CD14-positive monocyte (primary cell): ENCODE data around the gene LIFR. TPM values are rescaled to one million over a fixed set of nuclear protein-coding genes. Genes with fewer than 3 reads are reported as not detected.

ENCODE experiments used
- DNase-seq, 3 donors: peaks; one replicate each; pipeline ENCODE4 v3.0.0-alpha.2; 2011 to 2022
- H2AFZ ChIP-seq: 2 replicates; pipeline ENCODE4 v1.6.0; 2012; ENCODE audit warnings: mild to moderate bottlenecking, low read depth, low read length, inconsistent platforms; ENCODE audit not compliant: insufficient read depth, poor library complexity, severe bottlenecking
- H3K27ac ChIP-seq, 2 donors: 1 replicate in 1 of 2; 2 replicates in 1 of 2; pipeline ENCODE4 v1.5.1; 2012 to 2013; ENCODE audit warnings: low read length in 2 of 2, control low read depth in 1 of 2, inconsistent platforms in 1 of 2, low read depth in 1 of 2, mild to moderate bottlenecking in 1 of 2
- H3K27me3 ChIP-seq, 2 donors: one replicate each; pipeline versions ENCODE4 v1.6.0 to v1.6.1; 2011 to 2013; ENCODE audit warnings: low read length in 2 of 2; ENCODE audit not compliant: control insufficient read depth in 2 of 2, insufficient read depth in 2 of 2
- H3K36me3 ChIP-seq, 2 donors: replicated peaks in 1 of 2; 1 replicate in 1 of 2; 2 replicates in 1 of 2; pipeline versions ENCODE4 v1.5.1 to v1.6.1; 2012 to 2013; ENCODE audit warnings: low read length in 2 of 2, control low read depth in 1 of 2, inconsistent platforms in 1 of 2, mild to moderate bottlenecking in 1 of 2; ENCODE audit not compliant: insufficient read depth in 2 of 2, control insufficient read depth in 1 of 2
- H3K4me1 ChIP-seq, 2 donors: 1 replicate in 1 of 2; 2 replicates in 1 of 2; pipeline versions ENCODE4 v1.5.1 to v1.6.1; 2012 to 2013; ENCODE audit warnings: low read length in 2 of 2, control low read depth in 1 of 2, inconsistent platforms in 1 of 2, mild to moderate bottlenecking in 1 of 2, moderate library complexity in 1 of 2; ENCODE audit not compliant: insufficient read depth in 2 of 2, control insufficient read depth in 1 of 2
- H3K4me2 ChIP-seq: replicated peaks from 2 replicates; pipeline ENCODE3; 2012; ENCODE audit warnings: low read length, moderate library complexity, mild to moderate bottlenecking; ENCODE audit not compliant: poor library complexity, severe bottlenecking; ENCODE audit errors: extremely low read depth
- H3K4me3 ChIP-seq, 3 experiments: fragments of 200-600 bp in 1 of 3; sonication (generic) in 1 of 3; replicated peaks in 1 of 3; 1 replicate in 2 of 3; 2 replicates in 1 of 3; pipeline ENCODE4 v1.5.1; 2011 to 2013; ENCODE audit warnings: low read length in 3 of 3, mild to moderate bottlenecking in 3 of 3, control low read depth in 2 of 3, low read depth in 2 of 3, inconsistent platforms in 1 of 3, moderate library complexity in 1 of 3
- H3K79me2 ChIP-seq: 2 replicates; pipeline ENCODE4 v1.6.0; 2012; ENCODE audit warnings: mild to moderate bottlenecking, control low read depth, inconsistent platforms, low read length, moderate library complexity; ENCODE audit not compliant: insufficient read depth
- H3K9ac ChIP-seq: 2 replicates; pipeline ENCODE4 v1.6.0; 2017; ENCODE audit warnings: low read length, mild to moderate bottlenecking; ENCODE audit not compliant: insufficient read depth, poor library complexity, severe bottlenecking
- H3K9me3 ChIP-seq, 2 donors: replicated peaks in 1 of 2; 1 replicate in 1 of 2; 2 replicates in 1 of 2; pipeline versions ENCODE4 v1.5.1 to v1.6.1; 2012 to 2013; ENCODE audit warnings: low read length in 2 of 2, control low read depth in 1 of 2; ENCODE audit not compliant: control insufficient read depth in 1 of 2, insufficient read depth in 1 of 2
- H4K20me1 ChIP-seq: 2 replicates; pipeline ENCODE4 v1.6.0; 2012; ENCODE audit warnings: mild to moderate bottlenecking, low read length, control low read depth, moderate library complexity; ENCODE audit not compliant: insufficient read depth
- H3K27ac Mint-ChIP-seq, 7 donors: one replicate each; pipeline ENCODE4 v1.8.0; 2020; ENCODE audit warnings: mild to moderate bottlenecking in 7 of 7, mixed read lengths in 7 of 7, moderate library complexity in 6 of 7, inconsistent platforms in 2 of 7
- H3K27me3 Mint-ChIP-seq, 3 donors: one replicate each; pipeline ENCODE4 v1.8.0; 2021 to 2022; ENCODE audit warnings: low read depth in 3 of 3, mild to moderate bottlenecking in 3 of 3, mixed read lengths in 3 of 3, moderate library complexity in 3 of 3, inconsistent platforms in 1 of 3
- H3K36me3 Mint-ChIP-seq, 2 donors: one replicate each; pipeline ENCODE4 v1.8.0; 2020; ENCODE audit warnings: mixed read lengths in 2 of 2, inconsistent platforms in 1 of 2, mild to moderate bottlenecking in 1 of 2
- H3K4me1 Mint-ChIP-seq: one replicate; pipeline ENCODE4 v1.8.0; 2020; ENCODE audit warnings: mild to moderate bottlenecking, mixed read lengths
- H3K4me3 Mint-ChIP-seq, 2 donors: one replicate each; pipeline ENCODE4 v1.8.0; 2020; ENCODE audit warnings: mild to moderate bottlenecking in 2 of 2, mixed read lengths in 2 of 2, moderate library complexity in 1 of 2
- H3K9me3 Mint-ChIP-seq, 7 donors: one replicate each; pipeline ENCODE4 v1.8.0; 2020 to 2022; ENCODE audit warnings: mixed read lengths in 7 of 7, mild to moderate bottlenecking in 6 of 7, moderate library complexity in 6 of 7, inconsistent platforms in 2 of 7
- WGBS: methylation state at CpG from one replicate; pipeline ENCODE4 v1.1.5; 2013; ENCODE audit warnings: missing lambda C conversion rate; ENCODE audit not compliant: insufficient coverage; 5-methylcytosine and 5-hydroxymethylcytosine counted together
- intact Hi-C, 2 donors: fragments of 100-400 bp; cut with micrococcal nuclease; formaldehyde crosslinking; loops; one replicate each; pipeline versions ENCODE4 v1.15.0 to v1.15.1; 2023
- polyA plus RNA-seq, 3 donors: library from polyadenylated mRNA; depleted of rRNA in 1 of 3; unstranded in 2 of 3; stranded (reverse) in 1 of 3; fragments of 300-500 nt in 2 of 3; fragments of >200 nt in 1 of 3; fragmentation: Illumina TruSeq in 2 of 3; gene quantifications; 1 replicate in 2 of 3; 2 replicates in 1 of 3; pipeline ENCODE4 v1.2.3, GENCODE V29; 2012 to 2021
- TF ChIP-seq, protein P1 (sequence below): fragments of 200-600 bp; IDR thresholded peaks from one replicate; pipeline ENCODE4 v1.8.0; 2022; ENCODE audit warnings: antibody characterized with exemption, mild to moderate bottlenecking

The LIFR gene
- polyA plus RNA-seq, 3 donors, result not detected

DNA sequence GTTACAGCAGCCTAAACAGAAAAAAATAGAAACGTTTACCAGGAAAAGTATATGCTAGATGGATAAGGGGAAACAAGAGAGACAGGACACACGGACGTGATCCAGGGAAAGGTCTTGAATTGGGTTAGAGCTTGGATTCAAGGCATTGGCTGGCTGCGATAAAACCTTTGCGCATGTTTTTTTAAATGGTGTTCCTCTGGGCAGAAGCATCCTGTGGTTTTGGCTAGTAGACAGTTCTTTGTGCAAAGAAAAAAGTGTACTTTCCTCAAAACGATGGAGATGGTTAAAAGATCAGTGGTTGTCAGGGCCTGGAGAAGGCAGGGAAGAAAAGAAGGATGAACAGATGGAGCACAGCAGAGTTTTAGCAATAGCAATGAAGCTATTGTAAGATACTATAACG lies 37.5 kb upstream of the LIFR start:
- H3K9me3 ChIP-seq, result no peaks in the 10 kb centered on the region
- H3K4me3 Mint-ChIP-seq, result no peak overlapping the region
- H3K4me1 Mint-ChIP-seq, result no peaks in the 10 kb centered on the region
- no peak overlapping the region for H3K9ac ChIP-seq
- no peaks in the 10 kb centered on the region for H3K36me3 ChIP-seq
- H3K27me3 ChIP-seq, result peaks cover 4 to 15% of the 10 kb centered on the region in 2 donors
- H3K4me2 ChIP-seq, result no peak overlapping the region
- H2AFZ ChIP-seq, result no peak overlapping the region
- H3K4me1 ChIP-seq, result peaks cover 0 to 8% of the 10 kb centered on the region in 2 donors
- no peaks in the 10 kb centered on the region for H4K20me1 ChIP-seq
- no peaks in the 10 kb centered on the region for H3K36me3 Mint-ChIP-seq
- TF ChIP-seq, protein P1, sequence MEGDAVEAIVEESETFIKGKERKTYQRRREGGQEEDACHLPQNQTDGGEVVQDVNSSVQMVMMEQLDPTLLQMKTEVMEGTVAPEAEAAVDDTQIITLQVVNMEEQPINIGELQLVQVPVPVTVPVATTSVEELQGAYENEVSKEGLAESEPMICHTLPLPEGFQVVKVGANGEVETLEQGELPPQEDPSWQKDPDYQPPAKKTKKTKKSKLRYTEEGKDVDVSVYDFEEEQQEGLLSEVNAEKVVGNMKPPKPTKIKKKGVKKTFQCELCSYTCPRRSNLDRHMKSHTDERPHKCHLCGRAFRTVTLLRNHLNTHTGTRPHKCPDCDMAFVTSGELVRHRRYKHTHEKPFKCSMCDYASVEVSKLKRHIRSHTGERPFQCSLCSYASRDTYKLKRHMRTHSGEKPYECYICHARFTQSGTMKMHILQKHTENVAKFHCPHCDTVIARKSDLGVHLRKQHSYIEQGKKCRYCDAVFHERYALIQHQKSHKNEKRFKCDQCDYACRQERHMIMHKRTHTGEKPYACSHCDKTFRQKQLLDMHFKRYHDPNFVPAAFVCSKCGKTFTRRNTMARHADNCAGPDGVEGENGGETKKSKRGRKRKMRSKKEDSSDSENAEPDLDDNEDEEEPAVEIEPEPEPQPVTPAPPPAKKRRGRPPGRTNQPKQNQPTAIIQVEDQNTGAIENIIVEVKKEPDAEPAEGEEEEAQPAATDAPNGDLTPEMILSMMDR, result no peak
- peaks cover 7 to 28% (median 25%) of the 10 kb centered on the region in 3 donors for H3K27me3 Mint-ChIP-seq
- DNase-seq, result no peak
- no peak overlapping the region for H3K4me3 ChIP-seq
- 82% methylated on average over 5 of the region's 7 CpGs for WGBS
- H3K9me3 Mint-ChIP-seq, result peaks cover 0 to 5% (median 0%) of the 10 kb centered on the region in 7 donors
- H3K79me2 ChIP-seq, result no peaks in the 10 kb centered on the region
- H3K27ac ChIP-seq, result no peak overlapping the region
- no peak overlapping the region for H3K27ac Mint-ChIP-seq
- intact Hi-C loops, result no loop called here

GRCh38 chr5:38591523-38591849 lies 35.0 kb upstream of the LIFR start:
- Mint-ChIP-seq H3K4me3 (no peak overlapping the region), H3K4me1 (no peaks in the 10 kb centered on the region), H3K36me3 (no peaks in the 10 kb centered on the region), H3K27ac (no peak overlapping the region), H3K27me3 (peaks cover 5 to 30% (median 22%) of the 10 kb centered on the region in 3 donors), H3K9me3 (peaks cover 0 to 3% (median 0%) of the 10 kb centered on the region in 7 donors)
- H3K4me2 ChIP-seq, result no peak overlapping the region
- H3K27me3 ChIP-seq, result peaks cover 4 to 15% of the 10 kb centered on the region in 2 donors
- no peaks in the 10 kb centered on the region for H3K36me3 ChIP-seq
- DNase-seq, result no peak
- no peak overlapping the region for H3K4me3 ChIP-seq
- no peaks in the 10 kb centered on the region for H4K20me1 ChIP-seq
- no peak overlapping the region for H2AFZ ChIP-seq
- H3K79me2 ChIP-seq, result no peaks in the 10 kb centered on the region
- H3K27ac ChIP-seq, result no peak overlapping the region
- intact Hi-C loops, result no loop called here
- H3K9ac ChIP-seq, result no peak overlapping the region
- TF ChIP-seq, protein P1, result no peak
- no CpG with 5 or more reads among the region's 2 CpGs for WGBS
- no peaks in the 10 kb centered on the region for H3K9me3 ChIP-seq
- H3K4me1 ChIP-seq, result no peaks in the 10 kb centered on the region
